NCI-H1417 (cell line): Measurements from ENCODE around the gene RERE.

Source experiments
- DNase-seq, 3 experiments: peaks; one replicate each; lab custom pipeline; 2025; lab: John Stamatoyannopoulos, UW

Gene RERE

GRCh38 chr1:8307628-8308027 lies 509.8 kb downstream of the RERE start:
- DNase-seq = no peak

- DNase-seq = no peak
Observed at GRCh38 chr1:8303876-8304275, 513.6 kb downstream of the RERE start.

- DNase-seq = no peak
Observed at GRCh38 chr1:8303141-8303540, 514.3 kb downstream of the RERE start.
